ENCODE results near the gene TRMT10B. TPM values are rescaled to one million over a fixed set of nuclear protein-coding genes. Genes with fewer than 3 reads are reported as not detected.

Gene TRMT10B
- total and polyA plus RNA-seq, 2 of the 13 experiments (the other 11 are each of a cell fraction or from before 2014, with no cell fraction given) = 3.1 to 3.9 TPM

GRCh38 chr9:37800631-37801286, 47.2 kb downstream of the TRMT10B start, which contains the start of gene DCAF10 (continued):
- TF ChIP-seq, protein P1, sequence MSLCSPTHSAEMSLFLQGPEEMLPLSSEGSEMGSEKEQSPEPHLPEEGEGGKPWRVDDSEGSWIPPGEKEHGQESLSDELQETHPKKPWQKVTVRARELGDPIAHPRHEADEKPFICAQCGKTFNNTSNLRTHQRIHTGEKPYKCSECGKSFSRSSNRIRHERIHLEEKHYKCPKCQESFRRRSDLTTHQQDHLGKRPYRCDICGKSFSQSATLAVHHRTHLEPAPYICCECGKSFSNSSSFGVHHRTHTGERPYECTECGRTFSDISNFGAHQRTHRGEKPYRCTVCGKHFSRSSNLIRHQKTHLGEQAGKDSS (CRISPR knock-in tag; IDR thresholded peaks at IDR 0.05; ENCODE audit: borderline replicate concordance, low read depth) = peak; percentile 94
- TF ChIP-seq ZBTB4 (CRISPR knock-in tag; IDR thresholded peaks at IDR 0.05; ENCODE audit: borderline replicate concordance) (peak; percentile 79; the same call in 1 of the 2 replicates), ZNF563 (CRISPR knock-in tag; IDR thresholded peaks at IDR 0.05) (peak; percentile 78), ZNF432 (CRISPR knock-in tag; IDR thresholded peaks at IDR 0.05; ENCODE audit: borderline replicate concordance) (no peak), WIZ (CRISPR knock-in tag; IDR thresholded peaks at IDR 0.05) (peak; percentile 94), CEBPG (CRISPR knock-in tag; IDR thresholded peaks at IDR 0.05) (peak; percentile 59; the same call in 1 of the 2 replicates), CREM (IDR thresholded peaks at IDR 0.05) (peak; percentile 44; the same call in 1 of the 2 replicates), CREM (CRISPR knock-in tag; IDR thresholded peaks at IDR 0.05) (no peak; the same call in 1 of the 2 replicates), ZNF570 (CRISPR knock-in tag; IDR thresholded peaks at IDR 0.05; ENCODE audit: borderline replicate concordance) (no peak), CBFB (CRISPR knock-in tag; IDR thresholded peaks at IDR 0.05) (peak; percentile 94), ZFP90 (CRISPR knock-in tag; IDR thresholded peaks at IDR 0.05; ENCODE audit: borderline replicate concordance) (peak; percentile 80; the same call in 1 of the 2 replicates), FOXC1 (CRISPR knock-in tag; IDR thresholded peaks at IDR 0.05; ENCODE audit: borderline replicate concordance) (peak; percentile 98), MLX (CRISPR knock-in tag; IDR thresholded peaks at IDR 0.05) (0 out of 2 replicates have a peak, but pooled peaks have one; percentile 41), KLF6 (CRISPR knock-in tag; IDR thresholded peaks at IDR 0.05) (peak; percentile 94), ZNF605 (CRISPR knock-in tag; IDR thresholded peaks at IDR 0.05) (peak; percentile 93), NCOA2 (CRISPR knock-in tag; IDR thresholded peaks at IDR 0.05) (peak; percentile 77), ZNF841 (CRISPR knock-in tag; IDR thresholded peaks at IDR 0.05; ENCODE audit: borderline replicate concordance) (no peak), ZNF329 (CRISPR knock-in tag; IDR thresholded peaks at IDR 0.05; ENCODE audit: low read depth) (peak; percentile 91), ZNF891 (CRISPR knock-in tag; IDR thresholded peaks at IDR 0.05) (peak; percentile 71), SIX1 (CRISPR knock-in tag; IDR thresholded peaks at IDR 0.05; ENCODE audit: borderline replicate concordance) (peak; percentile 79; the same call in 1 of the 2 replicates), ZKSCAN1 (IDR thresholded peaks at IDR 0.05; ENCODE audit: low read length) (peak; percentile 74)
- TF ChIP-seq, protein P2, sequence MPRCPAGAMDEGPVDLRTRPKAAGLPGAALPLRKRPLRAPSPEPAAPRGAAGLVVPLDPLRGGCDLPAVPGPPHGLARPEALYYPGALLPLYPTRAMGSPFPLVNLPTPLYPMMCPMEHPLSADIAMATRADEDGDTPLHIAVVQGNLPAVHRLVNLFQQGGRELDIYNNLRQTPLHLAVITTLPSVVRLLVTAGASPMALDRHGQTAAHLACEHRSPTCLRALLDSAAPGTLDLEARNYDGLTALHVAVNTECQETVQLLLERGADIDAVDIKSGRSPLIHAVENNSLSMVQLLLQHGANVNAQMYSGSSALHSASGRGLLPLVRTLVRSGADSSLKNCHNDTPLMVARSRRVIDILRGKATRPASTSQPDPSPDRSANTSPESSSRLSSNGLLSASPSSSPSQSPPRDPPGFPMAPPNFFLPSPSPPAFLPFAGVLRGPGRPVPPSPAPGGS (CRISPR knock-in tag; IDR thresholded peaks at IDR 0.05) = peak; percentile 87; the same call in 1 of the 2 replicates
- TF ChIP-seq, protein P3, sequence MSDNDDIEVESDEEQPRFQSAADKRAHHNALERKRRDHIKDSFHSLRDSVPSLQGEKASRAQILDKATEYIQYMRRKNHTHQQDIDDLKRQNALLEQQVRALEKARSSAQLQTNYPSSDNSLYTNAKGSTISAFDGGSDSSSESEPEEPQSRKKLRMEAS (IDR thresholded peaks at IDR 0.05) = peak; percentile 89
- TF ChIP-seq, protein P4, sequence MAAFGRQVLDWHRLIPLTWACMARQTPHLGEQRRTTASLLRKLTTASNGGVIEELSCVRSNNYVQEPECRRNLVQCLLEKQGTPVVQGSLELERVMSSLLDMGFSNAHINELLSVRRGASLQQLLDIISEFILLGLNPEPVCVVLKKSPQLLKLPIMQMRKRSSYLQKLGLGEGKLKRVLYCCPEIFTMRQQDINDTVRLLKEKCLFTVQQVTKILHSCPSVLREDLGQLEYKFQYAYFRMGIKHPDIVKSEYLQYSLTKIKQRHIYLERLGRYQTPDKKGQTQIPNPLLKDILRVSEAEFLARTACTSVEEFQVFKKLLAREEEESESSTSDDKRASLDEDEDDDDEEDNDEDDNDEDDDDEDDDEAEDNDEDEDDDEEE (CRISPR knock-in tag; IDR thresholded peaks at IDR 0.05) = peak; percentile 92
